Measurements from ENCODE around the gene CLCN7.

GRCh38 chr16:1494711-1495110, 19.9 kb upstream of the CLCN7 start:
- no peak for TF ChIP-seq CTCF (IDR thresholded peaks at IDR 0.05 in 4 of 5, conservative IDR thresholded peaks at IDR 0.05 in 1 of 5)
- TF ChIP-seq POLR2A (IDR thresholded peaks at IDR 0.05) = no peak
